ENCODE measurements around the gene TCF4. TPM values are rescaled to one million over a fixed set of nuclear protein-coding genes. Genes with fewer than 3 reads are reported as not detected.

The TCF4 gene
- total RNA-seq, 1 experiment from 2014 or later: 93.7 TPM

DNA sequence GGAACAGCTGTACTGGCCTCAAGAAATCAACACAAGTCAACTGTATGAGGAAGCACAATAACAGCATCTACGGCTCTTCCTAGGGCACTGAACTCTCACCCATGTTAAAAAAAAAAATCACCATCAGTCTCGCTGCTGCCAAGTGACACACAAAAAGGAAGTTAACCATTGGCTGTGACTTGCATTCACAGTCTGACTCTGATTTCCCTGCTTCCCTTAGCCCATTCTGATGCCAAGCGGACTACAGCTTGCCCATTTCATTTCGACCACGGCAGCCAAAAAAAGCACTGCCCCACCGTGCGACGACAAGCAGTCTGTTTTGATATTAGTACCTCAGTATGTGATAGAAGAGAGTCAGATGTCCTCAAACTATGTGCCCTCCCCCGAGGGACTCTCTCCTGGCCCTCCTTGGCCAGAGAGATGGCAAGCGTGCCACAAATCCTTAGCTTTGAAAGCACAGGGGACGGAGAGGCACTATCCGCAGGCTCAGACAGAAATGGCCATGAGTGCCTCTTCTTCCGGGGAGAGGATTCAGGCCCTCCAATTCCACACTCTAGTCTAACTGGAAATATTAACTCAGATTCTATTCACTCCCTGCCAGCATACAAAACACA, 250.0 kb downstream of the TCF4 start:
- Mint-ChIP-seq H3K9me3 (ENCODE audit: unreplicated experiment) (no peaks in the 10 kb centered on the region), H3K4me3 (ENCODE audit: unreplicated experiment) (no peak overlapping the region), H3K27me3 (ENCODE audit: insufficient read depth, unreplicated experiment) (no peaks in the 10 kb centered on the region), H3K27ac (ENCODE audit: unreplicated experiment) (no peak overlapping the region), H3K36me3 (ENCODE audit: insufficient read depth, unreplicated experiment) (no peaks in the 10 kb centered on the region), H3K4me1 (ENCODE audit: low read depth, unreplicated experiment) (no peaks in the 10 kb centered on the region)
- H3K4me3 ChIP-seq (ENCODE audit: low read depth, low read length): no peak overlapping the region
- TF ChIP-seq, protein P1, sequence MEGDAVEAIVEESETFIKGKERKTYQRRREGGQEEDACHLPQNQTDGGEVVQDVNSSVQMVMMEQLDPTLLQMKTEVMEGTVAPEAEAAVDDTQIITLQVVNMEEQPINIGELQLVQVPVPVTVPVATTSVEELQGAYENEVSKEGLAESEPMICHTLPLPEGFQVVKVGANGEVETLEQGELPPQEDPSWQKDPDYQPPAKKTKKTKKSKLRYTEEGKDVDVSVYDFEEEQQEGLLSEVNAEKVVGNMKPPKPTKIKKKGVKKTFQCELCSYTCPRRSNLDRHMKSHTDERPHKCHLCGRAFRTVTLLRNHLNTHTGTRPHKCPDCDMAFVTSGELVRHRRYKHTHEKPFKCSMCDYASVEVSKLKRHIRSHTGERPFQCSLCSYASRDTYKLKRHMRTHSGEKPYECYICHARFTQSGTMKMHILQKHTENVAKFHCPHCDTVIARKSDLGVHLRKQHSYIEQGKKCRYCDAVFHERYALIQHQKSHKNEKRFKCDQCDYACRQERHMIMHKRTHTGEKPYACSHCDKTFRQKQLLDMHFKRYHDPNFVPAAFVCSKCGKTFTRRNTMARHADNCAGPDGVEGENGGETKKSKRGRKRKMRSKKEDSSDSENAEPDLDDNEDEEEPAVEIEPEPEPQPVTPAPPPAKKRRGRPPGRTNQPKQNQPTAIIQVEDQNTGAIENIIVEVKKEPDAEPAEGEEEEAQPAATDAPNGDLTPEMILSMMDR (IDR thresholded peaks at IDR 0.05; ENCODE audit: insufficient read depth in 1 of 2, low read depth in 1 of 2, low read length in 1 of 2, severe bottlenecking in 1 of 2, unreplicated experiment in 1 of 2): no peak
- CTCF ChIA-PET: no interaction called here
- no peaks in the 10 kb centered on the region for H3K36me3 ChIP-seq (ENCODE audit: control insufficient read depth, insufficient read depth, low read length)
- intact Hi-C loops (cut with micrococcal nuclease; ENCODE audit: unreplicated experiment): no loop called here
- POLR2A ChIA-PET: no interaction called here
- H3K9me3 ChIP-seq: no peaks in the 10 kb centered on the region
- no TSS peak for BruUV-seq (replicated peaks)
- no peaks in the 10 kb centered on the region for H3K27me3 ChIP-seq (replicated peaks; ENCODE audit: control insufficient read depth, insufficient read depth, low read length)
- no peaks in the 10 kb centered on the region for H3K4me1 ChIP-seq
- DNase-seq: no peak

DNA sequence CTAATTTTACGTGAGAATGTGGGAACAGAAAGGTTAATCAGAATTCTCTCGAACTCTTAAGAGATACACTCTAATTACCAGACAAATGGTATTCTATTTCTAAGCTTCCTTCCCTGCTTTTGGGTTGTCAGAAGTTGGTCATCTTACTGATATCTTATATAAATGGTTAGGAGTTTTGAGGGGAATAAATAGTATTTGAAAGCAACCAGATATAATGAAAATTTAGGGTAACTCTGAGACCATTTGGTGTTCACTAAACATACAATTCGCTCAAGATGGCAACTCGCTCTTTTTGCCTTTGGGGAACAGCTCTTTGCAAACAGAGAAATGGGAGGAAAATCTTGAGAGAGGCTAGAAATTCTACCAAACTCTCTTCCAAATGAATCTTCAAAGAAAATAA, 250.9 kb downstream of the TCF4 start:
- no peak overlapping the region for H3K4me3 Mint-ChIP-seq (ENCODE audit: unreplicated experiment)
- Histone ChIP-seq H3K4me3 (ENCODE audit: low read depth, low read length) (no peak overlapping the region), H3K36me3 (ENCODE audit: control insufficient read depth, insufficient read depth, low read length) (no peaks in the 10 kb centered on the region), H3K9me3 (no peaks in the 10 kb centered on the region), H3K27me3 (replicated peaks; ENCODE audit: control insufficient read depth, insufficient read depth, low read length) (no peaks in the 10 kb centered on the region), H3K4me1 (no peaks in the 10 kb centered on the region)
- H3K27ac Mint-ChIP-seq (ENCODE audit: unreplicated experiment): no peak overlapping the region
- no peak for DNase-seq
- no TSS peak for BruUV-seq (replicated peaks)
- ChIA-PET CTCF (no interaction called here), POLR2A (no interaction called here)
- no peaks in the 10 kb centered on the region for H3K9me3 Mint-ChIP-seq (ENCODE audit: unreplicated experiment)
- H3K27me3 Mint-ChIP-seq (ENCODE audit: insufficient read depth, unreplicated experiment): no peaks in the 10 kb centered on the region
- no peaks in the 10 kb centered on the region for H3K36me3 Mint-ChIP-seq (ENCODE audit: insufficient read depth, unreplicated experiment)
- H3K4me1 Mint-ChIP-seq (ENCODE audit: low read depth, unreplicated experiment): no peaks in the 10 kb centered on the region
- TF ChIP-seq, protein P1 (IDR thresholded peaks at IDR 0.05; ENCODE audit: insufficient read depth in 1 of 2, low read depth in 1 of 2, low read length in 1 of 2, severe bottlenecking in 1 of 2, unreplicated experiment in 1 of 2): no peak
- intact Hi-C loops (cut with micrococcal nuclease; ENCODE audit: unreplicated experiment): no loop called here

DNA sequence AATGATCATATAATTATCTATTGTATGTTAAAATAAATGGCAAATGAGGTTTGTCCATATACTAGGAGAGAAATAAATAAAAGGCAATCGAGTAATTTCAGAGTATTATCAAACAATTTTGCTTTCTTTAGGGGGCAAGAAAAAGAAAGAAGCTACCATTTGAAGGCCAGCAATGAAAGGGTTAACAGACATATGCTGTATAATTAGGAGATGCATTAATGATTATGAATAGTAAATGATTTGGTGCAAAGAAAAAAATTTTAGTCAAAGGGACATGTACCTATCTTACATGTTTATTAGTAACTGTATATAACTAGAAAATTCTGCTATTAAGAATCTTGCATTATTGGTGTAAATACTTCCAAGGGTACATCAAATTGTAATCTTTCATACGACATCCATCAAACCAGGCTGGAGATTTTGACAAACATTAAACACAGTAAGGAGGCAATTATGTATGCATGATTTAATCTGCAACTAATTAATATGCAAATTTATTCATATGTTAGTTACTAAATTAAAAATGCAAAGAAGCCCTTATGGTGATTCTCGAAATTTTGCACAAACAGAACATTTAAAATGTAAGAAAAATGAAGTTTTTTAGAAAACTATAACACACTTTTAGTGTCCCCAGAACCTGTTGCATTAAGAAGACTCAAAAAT, 251.4 kb downstream of the TCF4 start:
- no peak overlapping the region for H3K27ac Mint-ChIP-seq (ENCODE audit: unreplicated experiment)
- intact Hi-C loops (cut with micrococcal nuclease; ENCODE audit: unreplicated experiment): no loop called here
- no peaks in the 10 kb centered on the region for H3K36me3 Mint-ChIP-seq (ENCODE audit: insufficient read depth, unreplicated experiment)
- H3K4me3 ChIP-seq (ENCODE audit: low read depth, low read length): no peak overlapping the region
- no peaks in the 10 kb centered on the region for H3K9me3 ChIP-seq
- no peaks in the 10 kb centered on the region for H3K27me3 ChIP-seq (replicated peaks; ENCODE audit: control insufficient read depth, insufficient read depth, low read length)
- no peaks in the 10 kb centered on the region for H3K4me1 ChIP-seq
- no peaks in the 10 kb centered on the region for H3K27me3 Mint-ChIP-seq (ENCODE audit: insufficient read depth, unreplicated experiment)
- no peaks in the 10 kb centered on the region for H3K9me3 Mint-ChIP-seq (ENCODE audit: unreplicated experiment)
- ChIA-PET POLR2A (no interaction called here), CTCF (no interaction called here)
- no peak overlapping the region for H3K4me3 Mint-ChIP-seq (ENCODE audit: unreplicated experiment)
- TF ChIP-seq, protein P1 (IDR thresholded peaks at IDR 0.05; ENCODE audit: insufficient read depth in 1 of 2, low read depth in 1 of 2, low read length in 1 of 2, severe bottlenecking in 1 of 2, unreplicated experiment in 1 of 2): no peak
- no peak for DNase-seq
- BruUV-seq (replicated peaks): no TSS peak
- no peaks in the 10 kb centered on the region for H3K4me1 Mint-ChIP-seq (ENCODE audit: low read depth, unreplicated experiment)
- no peaks in the 10 kb centered on the region for H3K36me3 ChIP-seq (ENCODE audit: control insufficient read depth, insufficient read depth, low read length)

Measured in Caco-2 (cell line).